GM21423 (cell line): ENCODE results near the gene EPN2.

Experiments used
- ATAC-seq: cut with Tn5 transposase; IDR thresholded peaks from one replicate; pipeline ENCODE4 v1.9.1; 2021; ENCODE audit warnings: mild to moderate bottlenecking, moderate library complexity; ENCODE audit not compliant: unreplicated experiment

EPN2 gene

DNA sequence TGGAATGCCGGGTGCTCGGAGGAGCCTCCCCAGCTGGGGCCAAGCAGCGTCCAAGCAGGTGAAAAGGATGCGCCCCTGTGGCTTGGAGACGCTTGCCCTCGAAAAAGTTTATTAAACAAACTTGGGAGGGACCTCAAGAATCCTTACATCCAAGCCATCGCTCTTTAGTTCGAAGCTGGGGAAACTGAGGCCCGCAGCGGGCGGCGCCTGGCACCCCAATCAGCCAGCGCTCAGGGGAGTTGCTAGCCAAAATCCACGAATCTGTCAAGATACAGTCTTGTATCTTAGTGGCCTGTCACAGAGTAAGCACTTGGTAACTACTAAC, 125.9 kb downstream of the EPN2 start:
- no peak for ATAC-seq

DNA sequence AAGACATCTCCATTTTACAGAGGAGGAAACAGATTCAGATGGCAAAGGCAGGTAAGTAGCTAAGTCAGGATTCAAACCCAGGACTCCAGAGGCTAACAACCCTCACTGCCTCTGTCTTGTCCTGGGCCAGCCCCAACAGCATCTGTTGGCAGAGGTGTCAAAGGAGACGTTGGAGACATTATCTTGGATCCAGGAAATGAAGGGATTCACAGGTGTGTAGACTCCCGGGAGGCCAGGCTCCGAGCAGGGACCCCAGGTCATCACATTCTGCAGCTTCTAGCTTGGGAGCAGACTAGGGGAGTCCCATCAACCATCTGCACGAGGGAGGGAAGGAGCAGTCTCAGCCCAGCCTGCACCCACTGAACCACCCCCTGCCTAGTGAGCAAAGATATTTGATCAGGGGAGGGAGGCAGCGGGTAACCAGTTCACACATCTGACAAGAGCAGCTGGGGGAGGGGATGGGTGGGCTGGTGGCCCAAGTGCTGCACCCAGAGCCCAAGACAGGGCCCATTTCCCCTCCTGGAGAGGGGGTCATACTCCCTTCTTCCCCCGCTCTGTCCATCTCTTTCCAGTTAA, 126.4 kb downstream of the EPN2 start:
- no peak for ATAC-seq

- ATAC-seq: no peak
Measured at GRCh38 chr17:19364699-19365498, 127.7 kb downstream of the EPN2 start.

DNA sequence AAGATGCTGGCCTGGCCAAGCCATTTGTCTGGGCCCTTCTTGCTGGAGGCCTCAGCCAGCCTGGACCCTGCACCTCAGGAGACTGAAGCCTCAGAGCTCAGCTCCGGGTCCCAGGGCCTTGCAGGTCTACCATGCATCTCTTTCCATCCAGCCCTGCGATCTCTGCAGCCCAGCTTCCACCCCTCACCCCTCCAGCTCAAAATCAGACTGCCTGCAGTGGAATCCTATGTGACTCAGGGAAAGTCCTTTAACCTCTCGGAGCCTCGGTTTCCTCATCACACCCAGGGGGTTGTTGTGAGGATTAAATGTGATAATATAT, 128.3 kb downstream of the EPN2 start:
- ATAC-seq: no peak

DNA sequence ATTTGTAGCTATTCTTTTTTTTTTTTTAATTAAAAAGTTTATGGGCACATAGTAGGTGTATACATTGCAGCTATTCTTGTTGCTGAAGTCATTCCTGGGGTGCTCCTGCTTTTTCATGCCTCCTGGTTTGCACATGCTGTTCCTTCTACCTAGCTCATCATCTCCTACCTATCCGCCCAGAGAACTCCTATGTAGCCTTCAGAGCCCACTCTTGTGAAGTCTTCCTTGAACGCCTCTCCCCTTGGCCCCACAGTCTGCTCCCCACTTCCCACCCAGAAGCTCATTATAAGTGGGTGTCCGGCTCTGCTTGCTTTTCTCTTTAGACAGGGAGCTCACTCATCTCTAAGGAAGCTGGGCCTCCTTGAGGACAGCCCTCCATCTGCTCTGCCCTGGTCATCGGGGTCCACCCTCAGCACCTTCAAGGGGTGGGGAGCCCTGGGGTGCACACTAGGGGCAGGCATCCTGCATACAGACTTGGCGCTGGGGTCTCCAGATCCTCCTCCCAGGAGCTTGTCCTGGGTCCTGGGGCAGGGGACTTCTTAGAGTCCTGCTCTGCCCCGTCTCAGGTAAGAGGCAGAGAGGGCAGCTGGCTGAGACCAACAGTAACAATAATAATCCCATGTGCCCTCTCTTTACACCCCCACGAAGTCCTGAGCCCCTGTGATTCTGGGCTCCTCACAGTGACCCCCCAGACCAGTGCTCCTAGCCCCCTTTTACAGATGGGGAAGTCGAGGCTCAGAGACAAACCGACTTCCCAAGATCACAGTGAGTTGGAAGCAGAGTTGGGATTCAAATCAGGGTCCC, 128.9 kb downstream of the EPN2 start:
- ATAC-seq: no peak

- no peak for ATAC-seq
Measured at GRCh38 chr17:19366637-19366972, 129.4 kb downstream of the EPN2 start.

GRCh38 chr17:19368229-19368628, 131.1 kb downstream of the EPN2 start:
- ATAC-seq: no peak

- ATAC-seq: no peak
Measured at GRCh38 chr17:19369107-19369778, 132.1 kb downstream of the EPN2 start.

DNA sequence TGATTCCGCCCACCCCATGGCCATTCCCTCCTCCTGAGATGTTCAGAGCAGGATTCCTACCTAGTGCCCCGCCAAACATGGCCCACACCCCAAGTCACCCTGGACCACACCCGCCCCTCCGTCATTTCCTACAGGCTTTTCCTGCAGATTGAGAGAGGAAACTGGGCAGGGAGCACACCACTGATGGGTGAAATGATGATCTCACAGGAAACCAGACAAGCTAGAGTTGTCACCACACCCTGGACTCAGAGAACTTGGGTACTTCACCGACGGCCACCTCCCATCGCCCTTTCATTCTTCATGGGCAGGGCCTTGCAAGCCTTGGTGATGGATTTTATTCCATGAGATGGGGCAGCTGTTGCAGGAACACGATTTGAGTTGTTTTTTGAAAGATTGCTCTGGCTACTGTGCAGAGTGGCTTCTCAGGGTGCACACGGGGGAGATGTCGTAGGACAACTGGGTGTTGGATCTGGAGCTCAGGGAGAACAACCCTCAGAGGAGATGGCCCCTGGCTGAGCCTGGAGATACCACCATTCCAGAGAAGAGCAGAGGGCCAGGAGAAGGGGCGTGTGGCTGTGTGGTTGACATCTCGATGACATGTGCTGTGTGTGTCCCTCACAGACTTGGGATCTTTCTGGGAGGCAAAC, 132.8 kb downstream of the EPN2 start:
- no peak for ATAC-seq

GRCh38 chr17:19370493-19370960, 133.4 kb downstream of the EPN2 start:
- ATAC-seq: peak; percentile 59

GRCh38 chr17:19371259-19372010, 134.3 kb downstream of the EPN2 start:
- ATAC-seq: no peak

DNA sequence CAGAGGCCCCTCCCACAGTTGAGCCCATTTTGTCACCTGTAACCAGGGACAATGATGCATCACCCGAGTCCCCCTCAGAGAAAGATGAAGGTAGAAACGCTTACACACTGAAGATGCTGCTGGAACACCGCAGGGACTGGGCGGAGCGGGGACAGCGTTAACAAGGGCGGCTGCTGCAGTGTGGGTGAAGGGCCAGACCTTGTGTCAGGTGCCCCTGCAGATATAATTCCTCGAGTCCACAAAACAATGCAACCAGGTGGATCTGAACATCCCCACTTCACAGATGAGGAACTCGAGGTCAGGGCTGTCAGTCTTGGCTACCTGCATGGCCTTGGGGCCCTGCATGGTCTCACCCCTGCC, 134.8 kb downstream of the EPN2 start:
- ATAC-seq: no peak

- no peak for ATAC-seq
Measured at GRCh38 chr17:19372439-19372838, 135.3 kb downstream of the EPN2 start.

GRCh38 chr17:19372866-19373504, 135.8 kb downstream of the EPN2 start:
- ATAC-seq: no peak

GRCh38 chr17:19374136-19374535, 137.0 kb downstream of the EPN2 start:
- ATAC-seq: no peak

DNA sequence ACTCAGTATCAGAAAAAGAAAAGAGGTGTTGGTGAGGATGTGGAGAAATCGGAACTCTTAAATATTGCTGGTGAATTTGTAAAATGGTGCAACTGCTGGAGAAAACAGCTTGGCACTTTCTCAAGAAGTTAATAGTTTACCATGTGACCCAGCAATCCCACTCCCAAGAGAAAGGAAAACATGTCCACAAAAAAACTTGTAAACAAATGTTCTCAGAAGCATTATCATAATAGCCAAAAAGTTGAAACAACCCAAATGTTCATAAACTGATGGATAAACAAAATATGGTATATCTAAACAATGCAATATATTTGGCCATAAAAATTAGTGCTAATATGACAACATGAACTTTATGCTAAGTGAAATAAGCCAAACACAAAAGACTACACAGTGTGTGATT, 138.6 kb downstream of the EPN2 start:
- ATAC-seq: no peak

DNA sequence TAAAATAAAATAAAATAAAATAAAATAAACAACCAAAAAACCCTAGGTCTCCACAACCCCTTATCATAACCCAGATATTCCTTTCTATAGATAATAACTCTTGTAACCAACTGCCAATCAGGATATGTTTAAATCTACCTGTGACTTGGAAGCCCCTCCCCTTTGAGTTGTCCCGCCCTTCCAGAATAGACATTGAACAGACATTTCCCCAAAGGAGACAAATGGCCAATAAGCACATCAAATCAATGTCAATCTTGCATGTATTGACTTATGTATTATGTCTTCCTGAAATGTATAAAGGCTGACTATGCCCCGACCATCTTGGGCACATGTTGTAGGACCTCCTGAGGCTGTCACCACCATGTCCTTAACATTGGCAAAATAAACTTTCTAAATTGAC, 139.6 kb downstream of the EPN2 start:
- ATAC-seq: no peak

GRCh38 chr17:19377602-19378415, 140.6 kb downstream of the EPN2 start:
- ATAC-seq: peak; percentile 92
